Endothelial cell of umbilical vein (primary cell): ENCODE data around the gene RIMBP2. TPM values are rescaled to one million over a fixed set of nuclear protein-coding genes. Genes with fewer than 3 reads are reported as not detected.

Experiments used
- BruUV-seq: library from RNA; stranded (reverse); fragments of 400-500 nt; replicated peaks from 2 replicates; lab custom pipeline; 2021; lab: Mats Ljungman, UMichigan
- CTCF ChIA-PET: fragments of 300-600, 350-600 bp; sonication (Branson Sonifier 250); formaldehyde crosslinking; loops from one replicate; lab custom pipeline; 2021; ENCODE audit warnings: antibody characterized with exemption, inconsistent platforms; lab: Charles Lee
- POLR2A ChIA-PET: fragments of 300-600, 350-600 bp; sonication (Branson Sonifier 250); formaldehyde crosslinking; loops from one replicate; lab custom pipeline; 2021; ENCODE audit warnings: antibody characterized with exemption, inconsistent platforms; lab: Charles Lee
- DNase-seq: peaks from one replicate; pipeline ENCODE4 v3.0.0-alpha.2; 2011; ENCODE audit warnings: low read depth, low spot score
- FAIRE-seq: peaks from 2 replicates; lab custom pipeline; 2011; peaks lifted over from hg19 to GRCh38; lab: Jason Lieb, UNC
- H2AFZ ChIP-seq: 2 replicates; pipeline ENCODE4 v1.6.0; 2012; ENCODE audit warnings: low read depth, low read length, control low read depth, inconsistent platforms
- H3K27ac ChIP-seq: 2 replicates; pipeline ENCODE4 v1.5.1; 2011; ENCODE audit warnings: low read depth, mild to moderate bottlenecking, control low read depth, low read length, moderate library complexity; ENCODE audit not compliant: insufficient read depth
- H3K27me3 ChIP-seq, 2 experiments: 2 replicates each; pipeline versions ENCODE4 v1.6.0 to v1.6.1; 2011; ENCODE audit warnings: low read length in 2 of 2, mixed read lengths in 1 of 2; ENCODE audit not compliant: control insufficient read depth in 2 of 2, insufficient read depth in 2 of 2
- H3K36me3 ChIP-seq, 2 experiments: 2 replicates in 1 of 2; 3 replicates in 1 of 2; pipeline ENCODE4 v1.5.1; 2011; ENCODE audit warnings: low read length in 2 of 2, mild to moderate bottlenecking in 1 of 2, moderate library complexity in 1 of 2; ENCODE audit not compliant: control insufficient read depth in 2 of 2, insufficient read depth in 2 of 2; ENCODE audit errors: extremely low read depth in 1 of 2
- H3K4me1 ChIP-seq: 3 replicates; pipeline ENCODE4 v1.5.1; 2011; ENCODE audit warnings: mild to moderate bottlenecking, low read length; ENCODE audit not compliant: control insufficient read depth, insufficient read depth; ENCODE audit errors: extremely low read depth
- H3K4me2 ChIP-seq: 2 replicates; pipeline ENCODE4 v1.6.1; 2011; ENCODE audit warnings: low read length, control low read depth, mixed read lengths; ENCODE audit not compliant: insufficient read depth
- H3K4me3 ChIP-seq, 3 experiments: fragments of 200-600 bp in 1 of 3; sonication (generic), shearing (Covaris generic) in 1 of 3; replicated peaks in 1 of 3; 2 replicates each; pipeline ENCODE4 v1.5.1; 2011 to 2016; ENCODE audit warnings: control low read depth in 3 of 3, low read length in 3 of 3, mild to moderate bottlenecking in 2 of 3, inconsistent platforms in 1 of 3, low read depth in 1 of 3, moderate library complexity in 1 of 3; ENCODE audit not compliant: insufficient read depth in 1 of 3
- H3K79me2 ChIP-seq: 2 replicates; pipeline ENCODE4 v1.6.0; 2012; ENCODE audit warnings: low read length, inconsistent platforms; ENCODE audit not compliant: control insufficient read depth, insufficient read depth
- H3K9ac ChIP-seq: replicated peaks from 2 replicates; pipeline ENCODE3; 2011; ENCODE audit warnings: low read length, control low read depth; ENCODE audit not compliant: insufficient read depth; ENCODE audit errors: extremely low read depth
- H3K9me1 ChIP-seq: replicated peaks from 3 replicates; pipeline ENCODE4 v1.6.0; 2011; ENCODE audit warnings: mild to moderate bottlenecking, low read length; ENCODE audit not compliant: control insufficient read depth, insufficient read depth; ENCODE audit errors: extremely low read depth
- H3K9me3 ChIP-seq: replicated peaks from 2 replicates; pipeline ENCODE4 v1.5.1; 2012; ENCODE audit warnings: low read length, inconsistent platforms; ENCODE audit not compliant: control insufficient read depth, insufficient read depth
- H4K20me1 ChIP-seq: replicated peaks from 2 replicates; pipeline ENCODE3; 2011; ENCODE audit warnings: mild to moderate bottlenecking, low read length; ENCODE audit not compliant: control insufficient read depth, insufficient read depth; ENCODE audit errors: extremely low read depth
- EZH2 ChIP-seq: IDR thresholded peaks from 2 replicates; pipeline ENCODE4 v1.6.1; 2012; ENCODE audit warnings: borderline replicate concordance, low read depth, mild to moderate bottlenecking, moderate library complexity, low read length, inconsistent platforms; ENCODE audit not compliant: severe bottlenecking
- JUN ChIP-seq: IDR thresholded peaks from 2 replicates; pipeline ENCODE4 v1.6.1; 2011; ENCODE audit warnings: borderline replicate concordance, low read depth; ENCODE audit not compliant: insufficient read length, insufficient read depth
- POLR2A ChIP-seq: IDR thresholded peaks from 2 replicates; pipeline ENCODE4 v1.6.1; 2012; ENCODE audit warnings: low read depth, mild to moderate bottlenecking, control low read depth, low read length
- dilution Hi-C: fragments of 300-500 bp; cut with MboI; formaldehyde crosslinking; loops from one replicate; pipeline ENCODE4 v1.15.0; 2019; ENCODE audit warnings: low sequenced_read_pairs; ENCODE audit not compliant: extremely low pct_ligation_motif_present
- intact Hi-C: fragments of 100-400 bp; cut with micrococcal nuclease; formaldehyde crosslinking; loops from one replicate; pipeline ENCODE4 v1.10.0; 2022
- polyA plus RNA-seq, 4 experiments: library from polyadenylated mRNA; depleted of rRNA in 3 of 4; stranded (reverse) in 3 of 4; unstranded in 1 of 4; fragments of >200 nt; gene quantifications; 2 replicates each; pipeline versions ENCODE4 v1.2.1 to v1.2.3, GENCODE V29; 2011 to 2012; ENCODE audit warnings: missing spikeins in 1 of 4
- total RNA-seq: library from RNA; stranded (reverse); gene quantifications from 2 replicates; pipeline ENCODE4 v1.2.3, GENCODE V29; 2021
- TF ChIP-seq, protein P1 (sequence below), 2 donors: IDR thresholded peaks; 1 replicate in 1 of 2; 2 replicates in 1 of 2; pipeline ENCODE4 v1.5.1; 2011; ENCODE audit warnings: low read length in 2 of 2, mild to moderate bottlenecking in 2 of 2, moderate library complexity in 2 of 2, control low read depth in 1 of 2, inconsistent platforms in 1 of 2, low read depth in 1 of 2; ENCODE audit not compliant: insufficient read depth in 1 of 2; ENCODE audit errors: extremely low read depth in 1 of 2

The RIMBP2 gene
- total and polyA plus RNA-seq, 2 donors (not counting 3 experiments of a cell fraction or from before 2014, with no cell fraction given): 0.04 TPM; not detected in 1

DNA sequence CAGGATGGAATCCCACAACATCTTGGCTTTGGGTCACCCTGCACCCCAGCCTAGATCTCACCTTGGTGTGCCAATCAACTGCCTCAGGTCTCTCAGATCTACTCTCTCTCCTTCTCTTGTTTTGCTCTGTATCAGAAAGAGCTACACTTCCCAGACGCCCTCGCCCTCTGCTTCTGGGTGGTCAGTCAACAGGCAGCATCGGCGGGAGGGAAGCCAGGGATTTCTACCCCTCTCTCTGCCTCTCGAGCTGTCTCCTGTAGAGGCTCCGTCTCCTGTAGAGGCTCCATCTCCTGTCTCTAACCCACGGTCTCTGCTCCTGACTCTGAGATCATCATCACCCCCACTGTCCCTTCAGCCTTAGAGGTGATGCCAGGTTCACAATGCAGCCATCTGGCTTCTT lies 226.8 kb downstream of the RIMBP2 start:
- BruUV-seq: no TSS peak
- no peak for FAIRE-seq
- POLR2A ChIA-PET: no interaction called here

DNA sequence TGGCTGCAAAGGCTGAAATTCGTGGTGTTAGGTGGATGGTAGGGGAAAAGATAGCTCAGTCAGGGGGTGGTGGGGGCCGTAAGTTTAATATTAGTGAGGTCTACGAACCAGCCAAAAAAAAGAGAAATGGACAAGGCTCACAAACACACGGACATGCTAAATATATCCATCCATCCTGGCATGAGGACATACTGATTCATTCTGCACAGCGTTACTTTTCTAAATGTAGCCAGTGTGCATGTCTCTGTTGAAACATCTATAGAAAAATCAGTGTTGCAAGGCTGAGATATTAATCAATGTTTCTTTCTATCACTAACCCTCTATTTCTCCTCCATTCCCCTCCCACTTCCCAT lies 227.8 kb downstream of the RIMBP2 start:
- POLR2A ChIA-PET: no interaction called here
- Histone ChIP-seq H3K9ac (no peak overlapping the region), H3K4me3 (no peak overlapping the region), H3K27ac (no peak overlapping the region), H4K20me1 (no peaks in the 10 kb centered on the region), H2AFZ (no peak overlapping the region), H3K27me3 (no peaks in the 10 kb centered on the region), H3K36me3 (no peaks in the 10 kb centered on the region), H3K79me2 (no peaks in the 10 kb centered on the region), H3K9me1 (no peaks in the 10 kb centered on the region), H3K4me2 (no peak overlapping the region), H3K4me1 (no peaks in the 10 kb centered on the region), H3K9me3 (peaks cover 2% of the 10 kb centered on the region)
- CTCF ChIA-PET: no interaction called here
- BruUV-seq: no TSS peak
- dilution Hi-C loops: no loop called here
- no peak for DNase-seq
- TF ChIP-seq, protein P1, sequence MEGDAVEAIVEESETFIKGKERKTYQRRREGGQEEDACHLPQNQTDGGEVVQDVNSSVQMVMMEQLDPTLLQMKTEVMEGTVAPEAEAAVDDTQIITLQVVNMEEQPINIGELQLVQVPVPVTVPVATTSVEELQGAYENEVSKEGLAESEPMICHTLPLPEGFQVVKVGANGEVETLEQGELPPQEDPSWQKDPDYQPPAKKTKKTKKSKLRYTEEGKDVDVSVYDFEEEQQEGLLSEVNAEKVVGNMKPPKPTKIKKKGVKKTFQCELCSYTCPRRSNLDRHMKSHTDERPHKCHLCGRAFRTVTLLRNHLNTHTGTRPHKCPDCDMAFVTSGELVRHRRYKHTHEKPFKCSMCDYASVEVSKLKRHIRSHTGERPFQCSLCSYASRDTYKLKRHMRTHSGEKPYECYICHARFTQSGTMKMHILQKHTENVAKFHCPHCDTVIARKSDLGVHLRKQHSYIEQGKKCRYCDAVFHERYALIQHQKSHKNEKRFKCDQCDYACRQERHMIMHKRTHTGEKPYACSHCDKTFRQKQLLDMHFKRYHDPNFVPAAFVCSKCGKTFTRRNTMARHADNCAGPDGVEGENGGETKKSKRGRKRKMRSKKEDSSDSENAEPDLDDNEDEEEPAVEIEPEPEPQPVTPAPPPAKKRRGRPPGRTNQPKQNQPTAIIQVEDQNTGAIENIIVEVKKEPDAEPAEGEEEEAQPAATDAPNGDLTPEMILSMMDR (IDR thresholded peaks at IDR 0.05; ENCODE audit: extremely low read depth in 1 of 2, insufficient read depth in 1 of 2, low read depth in 1 of 2, low read length in 2 of 2): no peak
- TF ChIP-seq POLR2A: no peak
- no peak for TF ChIP-seq EZH2
- no peak for TF ChIP-seq JUN
- no peak for FAIRE-seq
- intact Hi-C loops: no loop called here

More for the DNA sequence above, 226.8 kb downstream of the RIMBP2 start:
- H3K9me1 ChIP-seq: no peaks in the 10 kb centered on the region
- no peaks in the 10 kb centered on the region for H4K20me1 ChIP-seq
- dilution Hi-C loops (no loop called here), intact Hi-C loops (no loop called here)
- no peak overlapping the region for H3K4me2 ChIP-seq
- H3K4me3 ChIP-seq: no peak overlapping the region
- no peaks in the 10 kb centered on the region for H3K36me3 ChIP-seq
- no peaks in the 10 kb centered on the region for H3K27me3 ChIP-seq
- peaks cover 2% of the 10 kb centered on the region for H3K9me3 ChIP-seq
- no peak overlapping the region for H2AFZ ChIP-seq
- H3K9ac ChIP-seq: no peak overlapping the region
- no peaks in the 10 kb centered on the region for H3K4me1 ChIP-seq
- CTCF ChIA-PET: no interaction called here
- H3K79me2 ChIP-seq: no peaks in the 10 kb centered on the region
- H3K27ac ChIP-seq: no peak overlapping the region
- no peak for DNase-seq
- TF ChIP-seq EZH2: no peak
